Measurements from ENCODE around the gene SH3PXD2A. TPM values are rescaled to one million over a fixed set of nuclear protein-coding genes. Genes with fewer than 3 reads are reported as not detected.

Gene SH3PXD2A
- total RNA-seq, 1 donor from 2014 or later, result 35.2 TPM

DNA sequence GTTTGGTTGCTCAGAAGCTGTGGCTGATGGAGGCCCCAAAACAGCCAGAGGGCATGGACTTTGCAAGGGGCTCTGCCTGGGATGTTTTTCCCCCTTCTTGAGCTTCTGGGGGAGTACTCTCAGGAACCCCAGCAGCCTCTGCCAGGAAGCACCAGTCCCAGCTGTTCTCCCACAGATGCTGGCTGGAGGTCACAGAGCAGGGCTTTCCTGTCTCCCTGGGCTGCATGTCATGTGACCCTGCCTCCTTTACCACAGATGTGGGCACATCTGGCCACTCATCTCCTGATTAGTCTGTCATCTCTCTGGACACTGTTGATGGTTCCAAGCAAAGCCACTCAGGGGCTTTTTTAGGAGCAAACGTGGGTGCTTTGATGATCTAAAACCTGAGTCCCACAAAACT, 225.2 kb downstream of the SH3PXD2A start:
- ATAC-seq (no peak), DNase-seq (no peak)
- Histone ChIP-seq H3K9me3 (no peaks in the 10 kb centered on the region), H3K27ac (no peak overlapping the region), H3K4me3 (no peak overlapping the region), H3K4me1 (no peaks in the 10 kb centered on the region), H3K27me3 (no peaks in the 10 kb centered on the region), H3K36me3 (peaks cover 29% of the 10 kb centered on the region)
- TF ChIP-seq, protein P1, sequence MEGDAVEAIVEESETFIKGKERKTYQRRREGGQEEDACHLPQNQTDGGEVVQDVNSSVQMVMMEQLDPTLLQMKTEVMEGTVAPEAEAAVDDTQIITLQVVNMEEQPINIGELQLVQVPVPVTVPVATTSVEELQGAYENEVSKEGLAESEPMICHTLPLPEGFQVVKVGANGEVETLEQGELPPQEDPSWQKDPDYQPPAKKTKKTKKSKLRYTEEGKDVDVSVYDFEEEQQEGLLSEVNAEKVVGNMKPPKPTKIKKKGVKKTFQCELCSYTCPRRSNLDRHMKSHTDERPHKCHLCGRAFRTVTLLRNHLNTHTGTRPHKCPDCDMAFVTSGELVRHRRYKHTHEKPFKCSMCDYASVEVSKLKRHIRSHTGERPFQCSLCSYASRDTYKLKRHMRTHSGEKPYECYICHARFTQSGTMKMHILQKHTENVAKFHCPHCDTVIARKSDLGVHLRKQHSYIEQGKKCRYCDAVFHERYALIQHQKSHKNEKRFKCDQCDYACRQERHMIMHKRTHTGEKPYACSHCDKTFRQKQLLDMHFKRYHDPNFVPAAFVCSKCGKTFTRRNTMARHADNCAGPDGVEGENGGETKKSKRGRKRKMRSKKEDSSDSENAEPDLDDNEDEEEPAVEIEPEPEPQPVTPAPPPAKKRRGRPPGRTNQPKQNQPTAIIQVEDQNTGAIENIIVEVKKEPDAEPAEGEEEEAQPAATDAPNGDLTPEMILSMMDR (IDR thresholded peaks at IDR 0.05), result no peak
- intact Hi-C loops (cut with DNase I), result no loop called here

DNA sequence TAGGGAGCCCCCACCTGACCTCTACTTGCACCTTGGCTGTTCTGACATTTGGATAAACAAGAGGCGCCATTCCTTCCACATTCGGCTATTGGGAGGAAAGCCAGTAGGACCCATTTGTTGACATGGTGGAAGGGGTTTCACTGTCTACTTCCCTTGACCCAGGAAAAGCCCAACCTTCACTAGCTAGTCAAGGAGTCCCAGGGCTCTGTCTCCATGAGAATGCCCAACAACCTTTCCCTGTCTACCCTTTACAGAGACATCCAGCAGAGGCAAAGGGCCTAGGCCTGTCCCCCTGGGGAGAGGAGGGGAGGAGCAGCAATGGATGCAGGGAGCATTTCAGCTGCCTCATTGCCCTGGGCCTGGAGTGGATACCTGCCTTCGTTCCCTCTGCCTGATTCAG, 225.8 kb downstream of the SH3PXD2A start:
- no peaks in the 10 kb centered on the region for H3K27me3 ChIP-seq
- ATAC-seq, result no peak

GRCh38 chr10:103627893-103628292, 227.5 kb downstream of the SH3PXD2A start:
- TF ChIP-seq, protein P1 (IDR thresholded peaks at IDR 0.05), result no peak
- Histone ChIP-seq H3K27ac (no peak overlapping the region), H3K4me1 (no peaks in the 10 kb centered on the region), H3K27me3 (no peaks in the 10 kb centered on the region), H3K36me3 (peaks cover 38% of the 10 kb centered on the region), H3K4me3 (no peak overlapping the region), H3K9me3 (no peaks in the 10 kb centered on the region)
- intact Hi-C loops (cut with DNase I), result no loop called here
- no peak for DNase-seq
- no peak for ATAC-seq

More for the DNA sequence above, 225.8 kb downstream of the SH3PXD2A start:
- intact Hi-C loops (cut with DNase I), result no loop called here
- H3K9me3 ChIP-seq, result no peaks in the 10 kb centered on the region
- H3K36me3 ChIP-seq, result peaks cover 31% of the 10 kb centered on the region
- H3K27ac ChIP-seq, result no peak overlapping the region
- DNase-seq, result no peak
- no peak overlapping the region for H3K4me3 ChIP-seq
- H3K4me1 ChIP-seq, result no peaks in the 10 kb centered on the region
- TF ChIP-seq, protein P1 (IDR thresholded peaks at IDR 0.05), result no peak

DNA sequence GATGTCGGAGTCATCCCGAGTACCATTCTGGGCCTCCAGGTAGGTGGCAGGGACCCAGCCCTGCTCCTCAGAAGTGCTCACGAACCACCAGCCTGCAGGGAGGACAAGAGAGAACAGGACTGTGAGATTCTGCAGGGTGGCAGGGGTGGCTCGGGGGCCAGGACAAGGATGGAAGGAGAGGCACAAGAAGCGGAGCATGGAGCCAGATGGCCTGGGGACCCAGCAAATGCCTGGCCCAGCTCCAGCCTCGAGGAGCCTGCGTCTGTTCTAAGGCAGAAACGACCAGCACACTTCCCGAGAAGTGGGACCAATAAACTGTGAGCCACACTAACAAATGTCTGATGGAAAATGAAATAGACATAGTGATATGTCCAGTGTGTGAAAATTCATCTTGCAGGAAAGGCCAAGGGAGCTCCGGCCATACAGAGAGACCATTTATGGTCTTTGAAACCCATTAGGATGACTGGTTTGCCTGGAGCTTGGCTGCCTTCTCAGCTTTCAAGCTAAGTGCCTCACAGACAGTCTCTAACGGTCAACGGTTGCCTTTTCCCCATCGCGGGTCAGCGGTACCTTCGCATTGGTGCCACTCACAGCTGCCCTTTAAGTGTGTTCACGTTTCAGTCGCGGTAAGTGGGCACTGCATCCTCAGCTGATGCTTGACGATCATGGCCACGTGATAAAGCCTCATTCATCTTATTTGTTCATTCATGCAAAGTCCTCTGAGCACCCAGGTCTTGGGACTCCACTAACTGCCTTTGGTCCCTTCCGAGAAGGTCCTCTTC, 228.1 kb downstream of the SH3PXD2A start:
- Histone ChIP-seq H3K36me3 (peaks cover 44% of the 10 kb centered on the region), H3K4me3 (no peak overlapping the region), H3K27ac (no peak overlapping the region), H3K9me3 (no peaks in the 10 kb centered on the region), H3K4me1 (no peaks in the 10 kb centered on the region), H3K27me3 (no peaks in the 10 kb centered on the region)
- no peak for DNase-seq
- no peak for ATAC-seq
- intact Hi-C loops (cut with DNase I), result no loop called here
- TF ChIP-seq, protein P1 (IDR thresholded peaks at IDR 0.05), result no peak

DNA sequence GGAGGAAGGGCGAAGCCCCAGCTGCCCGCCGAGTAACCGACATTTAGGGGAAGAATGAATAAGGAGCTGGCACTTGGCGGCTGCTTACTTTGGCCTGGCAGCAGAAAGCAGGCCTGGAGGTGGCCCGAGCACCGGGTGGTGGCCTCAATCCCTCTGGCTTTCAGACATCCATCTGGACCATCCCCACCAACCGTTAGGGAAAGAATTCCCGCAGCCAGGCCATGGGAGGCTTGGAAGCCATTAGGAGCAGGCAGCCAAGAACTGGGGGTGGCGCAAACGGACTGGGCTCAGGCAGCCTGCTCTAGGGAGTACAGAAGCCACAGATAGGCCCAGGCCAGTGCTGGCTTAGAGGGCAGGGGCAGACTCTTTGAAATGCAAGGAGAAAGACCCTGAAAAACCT, 229.2 kb downstream of the SH3PXD2A start:
- Histone ChIP-seq H3K9me3 (no peaks in the 10 kb centered on the region), H3K4me1 (no peaks in the 10 kb centered on the region), H3K27me3 (no peaks in the 10 kb centered on the region), H3K27ac (no peak overlapping the region), H3K36me3 (peaks cover 45% of the 10 kb centered on the region), H3K4me3 (no peak overlapping the region)
- intact Hi-C loops (cut with DNase I), result no loop called here
- DNase-seq (no peak), ATAC-seq (no peak)
- TF ChIP-seq, protein P1 (IDR thresholded peaks at IDR 0.05), result no peak
